ENCODE data around the gene CTIF. TPM values are rescaled to one million over a fixed set of nuclear protein-coding genes. Genes with fewer than 3 reads are reported as not detected.

CTIF gene
- total RNA-seq, 1 donor from 2014 or later, result 51.5 TPM

DNA sequence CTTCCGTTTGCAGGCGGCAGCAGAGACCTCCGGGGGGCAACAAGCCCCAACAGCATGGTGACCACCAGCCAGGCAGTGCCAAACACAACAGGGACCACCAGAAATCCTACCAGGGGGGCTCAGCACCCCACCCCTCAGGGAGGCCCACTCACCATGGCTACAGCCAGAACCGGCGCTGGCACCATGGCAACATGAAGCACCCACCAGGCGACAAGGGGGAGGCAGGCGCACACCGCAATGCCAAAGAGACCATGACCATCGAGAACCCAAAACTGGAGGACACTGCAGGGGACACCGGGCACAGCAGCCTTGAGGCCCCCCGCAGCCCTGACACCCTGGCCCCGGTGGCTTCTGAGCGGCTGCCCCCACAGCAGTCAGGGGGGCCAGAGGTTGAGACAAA, 219.1 kb downstream of the CTIF start:
- no peak overlapping the region for H3K4me3 Mint-ChIP-seq (ENCODE audit: unreplicated experiment)
- no peak for DNase-seq (ENCODE audit: low spot score)
- H3K27me3 Mint-ChIP-seq (ENCODE audit: unreplicated experiment), result peaks cover 2% of the 10 kb centered on the region
- no peak overlapping the region for H3K27ac Mint-ChIP-seq (ENCODE audit: unreplicated experiment)
- H3K9me3 Mint-ChIP-seq (ENCODE audit: unreplicated experiment), result no peaks in the 10 kb centered on the region
- H3K4me1 Mint-ChIP-seq (ENCODE audit: unreplicated experiment), result peaks cover 11% of the 10 kb centered on the region
- H3K36me3 Mint-ChIP-seq (ENCODE audit: low read depth, unreplicated experiment), result peaks cover 22% of the 10 kb centered on the region
- TF ChIP-seq CTCF (IDR thresholded peaks at IDR 0.05; ENCODE audit: unreplicated experiment), result no peak

- Mint-ChIP-seq H3K36me3 (ENCODE audit: low read depth, unreplicated experiment) (peaks cover 22% of the 10 kb centered on the region), H3K27ac (ENCODE audit: unreplicated experiment) (no peak overlapping the region), H3K27me3 (ENCODE audit: unreplicated experiment) (no peaks in the 10 kb centered on the region), H3K9me3 (ENCODE audit: unreplicated experiment) (no peaks in the 10 kb centered on the region), H3K4me3 (ENCODE audit: unreplicated experiment) (no peak overlapping the region), H3K4me1 (ENCODE audit: unreplicated experiment) (peaks cover 11% of the 10 kb centered on the region)
- no peak for DNase-seq (ENCODE audit: low spot score)
- no peak for TF ChIP-seq CTCF (IDR thresholded peaks at IDR 0.05; ENCODE audit: unreplicated experiment)
These were observed 222.8 kb downstream of the CTIF start for GRCh38 chr18:48761582-48761981.

DNA sequence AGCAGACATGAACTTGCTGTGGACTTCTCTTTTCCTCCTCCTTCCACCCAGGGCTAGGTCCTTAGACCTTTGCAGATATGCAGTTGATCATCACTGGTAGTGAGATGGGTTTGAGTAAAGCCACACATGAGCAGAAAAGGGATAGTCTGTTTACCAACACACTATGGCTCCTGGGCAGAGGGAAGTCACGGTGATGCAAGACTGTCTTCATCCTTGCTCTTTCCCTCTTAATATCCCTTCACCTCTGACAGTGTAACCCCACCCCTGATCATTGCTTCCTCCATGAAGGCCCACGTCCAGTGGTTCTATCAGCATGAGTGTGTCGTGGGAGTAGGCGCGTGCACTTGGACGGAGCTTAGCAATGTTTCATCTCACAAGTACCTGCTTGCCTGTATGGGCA, 223.2 kb downstream of the CTIF start:
- Mint-ChIP-seq H3K36me3 (ENCODE audit: low read depth, unreplicated experiment) (peaks cover 26% of the 10 kb centered on the region), H3K27ac (ENCODE audit: unreplicated experiment) (no peak overlapping the region), H3K9me3 (ENCODE audit: unreplicated experiment) (no peaks in the 10 kb centered on the region), H3K27me3 (ENCODE audit: unreplicated experiment) (peaks cover 2% of the 10 kb centered on the region), H3K4me1 (ENCODE audit: unreplicated experiment) (peaks cover 9% of the 10 kb centered on the region), H3K4me3 (ENCODE audit: unreplicated experiment) (no peak overlapping the region)
- TF ChIP-seq CTCF (IDR thresholded peaks at IDR 0.05; ENCODE audit: unreplicated experiment), result no peak
- no peak for DNase-seq (ENCODE audit: low spot score)

DNA sequence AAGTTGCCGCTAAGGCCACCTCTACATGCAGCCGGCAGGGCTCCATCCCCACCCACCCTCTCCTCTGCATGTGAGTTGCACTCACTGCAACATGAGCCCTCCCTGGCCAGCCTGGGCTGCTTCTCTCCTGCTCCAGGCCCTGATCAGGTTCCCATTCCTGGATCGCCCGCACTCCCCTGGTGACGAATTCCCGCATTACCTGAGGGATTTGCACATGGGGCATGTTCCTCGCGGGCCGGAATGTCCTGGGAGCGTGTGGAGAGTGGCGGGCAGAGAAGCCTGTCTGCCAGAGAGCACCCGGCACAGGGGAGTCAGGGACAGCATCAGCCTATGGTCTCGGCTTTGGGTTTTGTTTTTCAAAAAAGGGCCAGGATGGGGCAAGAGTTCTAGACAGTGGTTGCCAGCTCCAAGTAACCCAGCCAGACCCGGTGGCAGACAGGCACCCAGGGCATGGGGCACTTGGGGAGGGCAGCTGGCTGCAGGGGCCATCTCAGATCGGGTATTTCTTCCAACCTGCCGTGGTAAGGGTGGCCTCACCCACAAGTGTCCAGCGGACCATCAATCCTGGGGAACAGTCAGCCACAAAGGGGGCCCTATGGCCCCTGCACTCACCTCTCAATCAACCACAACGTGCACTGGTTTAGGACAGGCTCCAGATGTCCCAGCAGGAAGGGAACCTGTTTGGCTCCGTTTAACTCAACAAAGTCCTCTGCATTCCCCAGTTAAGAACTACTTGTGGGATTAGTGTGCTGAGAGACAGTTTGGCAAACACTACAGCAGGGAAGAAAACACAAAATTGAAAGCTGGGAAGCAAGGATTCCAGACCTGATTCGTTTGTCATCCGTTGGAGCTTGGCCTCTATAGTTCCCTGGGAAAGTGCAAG, 224.2 kb downstream of the CTIF start:
- no peak for TF ChIP-seq CTCF (IDR thresholded peaks at IDR 0.05; ENCODE audit: unreplicated experiment)
- H3K27ac Mint-ChIP-seq (ENCODE audit: unreplicated experiment), result no peak overlapping the region
- H3K4me3 Mint-ChIP-seq (ENCODE audit: unreplicated experiment), result no peak overlapping the region
- peaks cover 2% of the 10 kb centered on the region for H3K27me3 Mint-ChIP-seq (ENCODE audit: unreplicated experiment)
- H3K4me1 Mint-ChIP-seq (ENCODE audit: unreplicated experiment), result no peaks in the 10 kb centered on the region
- peaks cover 26% of the 10 kb centered on the region for H3K36me3 Mint-ChIP-seq (ENCODE audit: low read depth, unreplicated experiment)
- DNase-seq (ENCODE audit: low spot score), result no peak
- H3K9me3 Mint-ChIP-seq (ENCODE audit: unreplicated experiment), result no peaks in the 10 kb centered on the region

DNA sequence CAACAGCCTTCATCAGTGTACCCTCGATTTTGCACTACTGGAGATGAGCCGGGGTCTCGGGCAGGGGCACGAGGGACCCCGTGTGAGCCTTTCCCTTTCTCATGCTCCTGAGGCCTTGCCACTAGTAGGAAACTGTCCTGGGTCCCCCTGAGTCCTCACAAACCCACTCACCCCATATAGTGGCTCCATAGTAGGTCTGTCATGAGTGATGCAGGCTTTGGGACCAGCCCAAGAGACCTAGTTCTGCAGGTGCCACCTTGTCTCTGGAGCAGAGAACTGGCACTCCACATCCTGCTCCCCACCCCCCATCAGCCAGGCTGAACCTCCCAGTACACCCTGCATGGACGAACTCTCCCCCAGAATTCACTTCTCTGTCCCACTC, 224.9 kb downstream of the CTIF start:
- Mint-ChIP-seq H3K36me3 (ENCODE audit: low read depth, unreplicated experiment) (peaks cover 26% of the 10 kb centered on the region), H3K9me3 (ENCODE audit: unreplicated experiment) (no peaks in the 10 kb centered on the region), H3K27me3 (ENCODE audit: unreplicated experiment) (peaks cover 2% of the 10 kb centered on the region), H3K4me1 (ENCODE audit: unreplicated experiment) (no peaks in the 10 kb centered on the region), H3K4me3 (ENCODE audit: unreplicated experiment) (peak overlapping the region; percentile 31), H3K27ac (ENCODE audit: unreplicated experiment) (no peak overlapping the region)
- no peak for TF ChIP-seq CTCF (IDR thresholded peaks at IDR 0.05; ENCODE audit: unreplicated experiment)
- no peak for DNase-seq (ENCODE audit: low spot score)
